D721Med (cell line): Measurements from ENCODE around the gene IL19.
"Not testable (repeated sequence)": the region's sequence is repeated elsewhere in the genome, so short reads cannot be mapped to it uniquely, and the experiment has no call there.

ENCODE experiments used
- DNase-seq: peaks from one replicate; pipeline ENCODE4 v3.0.0; 2011; ENCODE audit warnings: low spot score; ENCODE audit not compliant: insufficient read length
- FAIRE-seq: peaks from 2 replicates; lab custom pipeline; 2011; peaks lifted over from hg19 to GRCh38; lab: Jason Lieb, UNC
- TF ChIP-seq, protein P1 (sequence below): IDR thresholded peaks from 2 replicates; pipeline ENCODE4 v1.5.1; 2012; ENCODE audit warnings: mild to moderate bottlenecking, control low read depth; ENCODE audit not compliant: insufficient read depth; ENCODE audit errors: missing control alignments

The IL19 gene

GRCh38 chr1:206754011-206754410, 16.6 kb upstream of the IL19 start:
- TF ChIP-seq, protein P1, sequence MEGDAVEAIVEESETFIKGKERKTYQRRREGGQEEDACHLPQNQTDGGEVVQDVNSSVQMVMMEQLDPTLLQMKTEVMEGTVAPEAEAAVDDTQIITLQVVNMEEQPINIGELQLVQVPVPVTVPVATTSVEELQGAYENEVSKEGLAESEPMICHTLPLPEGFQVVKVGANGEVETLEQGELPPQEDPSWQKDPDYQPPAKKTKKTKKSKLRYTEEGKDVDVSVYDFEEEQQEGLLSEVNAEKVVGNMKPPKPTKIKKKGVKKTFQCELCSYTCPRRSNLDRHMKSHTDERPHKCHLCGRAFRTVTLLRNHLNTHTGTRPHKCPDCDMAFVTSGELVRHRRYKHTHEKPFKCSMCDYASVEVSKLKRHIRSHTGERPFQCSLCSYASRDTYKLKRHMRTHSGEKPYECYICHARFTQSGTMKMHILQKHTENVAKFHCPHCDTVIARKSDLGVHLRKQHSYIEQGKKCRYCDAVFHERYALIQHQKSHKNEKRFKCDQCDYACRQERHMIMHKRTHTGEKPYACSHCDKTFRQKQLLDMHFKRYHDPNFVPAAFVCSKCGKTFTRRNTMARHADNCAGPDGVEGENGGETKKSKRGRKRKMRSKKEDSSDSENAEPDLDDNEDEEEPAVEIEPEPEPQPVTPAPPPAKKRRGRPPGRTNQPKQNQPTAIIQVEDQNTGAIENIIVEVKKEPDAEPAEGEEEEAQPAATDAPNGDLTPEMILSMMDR, result no peak
- FAIRE-seq (no peak), DNase-seq (no peak)

- DNase-seq (no peak), FAIRE-seq (no peak)
- TF ChIP-seq, protein P1, result no peak
These were observed 12.9 kb upstream of the IL19 start for GRCh38 chr1:206757524-206758266.

DNA sequence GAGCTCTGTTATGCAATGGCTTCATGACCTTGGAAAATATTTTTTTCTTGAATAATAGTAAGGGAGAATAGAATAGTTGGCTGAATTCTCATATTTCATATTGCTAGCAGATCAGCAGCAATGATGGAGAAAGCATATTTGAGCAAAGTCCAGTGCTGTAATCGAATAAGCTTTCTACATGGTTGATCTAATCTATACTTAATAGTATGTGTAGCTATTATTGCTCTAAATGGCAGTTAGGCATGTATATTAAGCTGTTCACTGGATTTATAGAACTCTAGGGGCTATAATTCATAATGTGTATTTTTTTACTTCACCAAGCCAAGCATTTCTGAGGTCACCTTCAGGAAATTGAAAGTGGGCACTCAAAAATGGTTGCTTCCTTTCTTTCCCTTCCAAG, 10.0 kb upstream of the IL19 start:
- TF ChIP-seq, protein P1, result no peak
- no peak for FAIRE-seq
- DNase-seq, result no peak

DNA sequence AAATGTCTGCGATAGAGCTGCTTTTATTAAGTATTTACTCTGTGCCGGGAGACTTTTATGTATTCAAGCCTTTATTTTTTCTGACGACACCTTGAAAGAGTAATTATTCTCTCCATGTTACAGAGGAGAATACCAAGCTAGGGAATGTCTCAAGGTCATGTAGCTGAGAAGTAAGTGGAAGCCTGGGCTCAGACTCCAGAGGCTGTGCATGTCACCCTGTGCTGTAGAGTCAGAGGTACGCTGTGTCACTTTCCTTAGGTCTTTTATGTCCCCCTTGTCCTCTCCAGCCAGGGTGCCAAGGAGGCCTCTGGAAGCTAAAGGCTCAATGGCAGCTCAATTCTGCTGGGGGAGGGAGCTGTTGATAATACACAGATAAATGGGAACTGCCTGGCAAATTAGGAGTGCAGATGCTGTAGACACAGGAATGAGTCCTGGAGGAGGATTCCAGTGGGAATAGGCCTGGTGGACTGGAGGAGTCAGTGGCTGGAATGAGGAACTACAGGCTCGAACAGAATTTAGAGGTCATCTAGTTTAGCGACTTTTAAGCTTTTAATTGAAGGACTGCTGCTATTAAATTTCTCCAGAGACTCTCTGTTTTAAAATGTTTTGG, 9.3 kb upstream of the IL19 start:
- no peak for FAIRE-seq
- TF ChIP-seq, protein P1, result no peak
- no peak for DNase-seq

DNA sequence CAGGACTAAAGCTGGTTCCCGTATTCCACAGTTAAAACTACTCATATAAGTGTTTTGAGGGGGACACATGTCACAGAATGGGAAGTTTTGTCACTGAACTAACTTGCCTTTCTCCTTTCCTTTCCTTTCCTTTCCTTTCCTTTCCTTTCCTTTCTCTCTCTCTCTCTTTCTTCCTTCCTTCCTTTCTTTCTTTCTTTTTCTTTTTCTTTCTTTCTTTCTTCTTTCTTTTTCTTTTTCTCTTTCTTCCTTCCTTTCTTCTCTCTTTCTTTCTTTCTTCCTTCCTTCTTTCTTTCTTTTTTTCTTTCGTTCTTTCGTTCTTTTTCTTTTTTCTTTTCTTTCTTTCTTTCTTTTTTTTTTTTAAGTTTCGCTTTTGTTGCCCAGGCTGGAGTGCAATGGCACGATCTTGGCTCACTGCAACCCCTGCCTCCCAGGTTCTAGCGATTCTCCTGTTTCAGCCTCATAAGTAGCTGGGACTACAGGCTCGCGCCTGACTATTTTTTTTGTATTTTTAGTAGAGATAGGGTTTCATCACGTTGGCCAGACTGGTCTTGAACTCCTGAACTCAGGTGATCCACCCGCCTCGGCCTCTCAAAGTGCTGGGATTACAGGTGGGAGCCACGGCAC, 7.7 kb upstream of the IL19 start:
- not testable (repeated sequence) for FAIRE-seq, DNase-seq

DNA sequence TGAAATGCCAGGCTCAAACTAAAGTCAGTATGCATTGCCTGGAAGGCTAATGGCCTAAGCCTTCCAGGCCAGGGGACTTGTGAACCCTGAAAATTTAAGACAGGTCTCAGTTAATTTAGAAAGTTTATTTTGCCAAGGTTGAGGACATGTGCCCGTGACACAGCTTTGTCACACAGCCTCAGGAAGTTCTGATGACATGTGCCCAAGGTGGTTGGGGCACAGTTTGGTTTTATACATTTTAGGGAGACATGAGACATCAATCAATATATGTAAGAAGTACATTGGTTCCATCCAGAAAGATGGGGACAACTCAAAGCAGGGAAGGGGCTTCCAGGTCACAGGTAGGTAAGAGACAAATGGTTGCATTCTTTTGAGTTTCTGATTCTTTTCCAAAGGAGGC, 4.8 kb upstream of the IL19 start:
- FAIRE-seq, DNase-seq: not testable (repeated sequence)

DNA sequence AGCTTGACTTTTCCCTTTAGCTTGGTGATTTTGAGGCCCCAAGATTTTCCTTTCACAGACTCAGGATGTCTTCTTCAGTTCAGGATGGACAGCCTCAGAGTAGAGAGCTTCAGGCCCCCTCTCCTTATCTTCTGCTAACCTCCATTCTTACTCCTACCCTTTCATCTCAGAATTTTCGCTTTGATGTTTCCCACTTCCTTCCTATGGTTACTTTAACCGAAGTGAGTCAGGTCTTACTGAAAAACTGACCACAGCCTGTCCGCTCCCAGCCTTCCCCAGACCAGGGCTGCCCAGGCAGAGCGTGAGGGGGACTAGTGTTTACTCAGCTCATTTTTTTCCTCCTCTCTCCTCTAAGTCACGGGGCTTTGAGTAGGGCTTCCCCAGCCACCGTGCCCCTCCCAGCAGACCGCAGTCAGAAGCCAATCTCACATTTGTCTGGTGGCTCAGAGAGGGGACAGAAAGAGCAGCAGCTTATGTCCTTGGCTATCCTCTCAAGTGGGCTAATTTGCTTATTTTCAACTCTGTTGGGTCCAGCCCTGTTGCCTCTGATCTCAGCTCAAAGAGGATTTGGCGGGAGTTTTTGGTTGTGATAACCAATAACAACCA, 4.2 kb upstream of the IL19 start:
- TF ChIP-seq, protein P1, result no peak
- DNase-seq, result no peak
- no peak for FAIRE-seq
